HG03025 (cell line): ENCODE results near the gene TRAPPC2L.

Experiments used
- ATAC-seq: cut with Tn5 transposase; IDR thresholded peaks from one replicate; pipeline ENCODE4 v1.9.1; 2021; ENCODE audit warnings: mild to moderate bottlenecking, moderate library complexity; ENCODE audit not compliant: unreplicated experiment, low FRiP score

Gene TRAPPC2L

DNA sequence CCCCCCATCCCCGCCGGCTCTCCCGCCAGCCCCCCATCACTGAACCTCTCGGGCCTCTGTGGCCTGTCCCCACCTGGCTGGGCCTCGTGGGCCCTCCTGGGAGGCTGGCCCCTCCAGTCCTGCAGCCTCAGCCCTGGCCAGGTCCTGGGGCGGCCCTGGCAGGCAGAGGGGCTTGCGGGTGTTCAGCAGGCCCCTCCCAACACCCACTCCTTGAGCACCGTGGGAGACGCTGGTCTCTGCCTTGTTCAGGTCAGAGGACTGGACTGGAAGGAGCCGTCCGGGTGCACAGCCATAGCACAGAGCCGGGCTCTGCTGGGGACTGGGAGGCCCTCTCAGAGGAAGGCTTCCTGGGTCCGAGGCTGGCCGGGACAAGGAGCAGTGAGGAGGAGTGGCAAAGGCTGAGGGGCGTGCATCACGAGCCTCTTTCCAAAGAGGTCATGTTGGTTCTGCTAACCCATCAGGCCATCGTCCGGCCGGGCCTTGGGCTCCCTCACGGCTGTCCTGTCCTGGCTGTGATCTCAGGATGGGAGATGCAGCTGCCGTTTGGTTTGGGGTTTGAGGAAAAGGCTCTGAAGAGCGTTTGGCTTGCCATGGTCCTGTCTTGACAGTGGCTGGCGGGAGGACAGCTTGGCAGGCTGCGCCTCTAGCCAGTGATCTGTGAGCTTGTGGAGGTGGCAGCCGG is 15.9 kb downstream of the TRAPPC2L start:
- ATAC-seq, result no peak

DNA sequence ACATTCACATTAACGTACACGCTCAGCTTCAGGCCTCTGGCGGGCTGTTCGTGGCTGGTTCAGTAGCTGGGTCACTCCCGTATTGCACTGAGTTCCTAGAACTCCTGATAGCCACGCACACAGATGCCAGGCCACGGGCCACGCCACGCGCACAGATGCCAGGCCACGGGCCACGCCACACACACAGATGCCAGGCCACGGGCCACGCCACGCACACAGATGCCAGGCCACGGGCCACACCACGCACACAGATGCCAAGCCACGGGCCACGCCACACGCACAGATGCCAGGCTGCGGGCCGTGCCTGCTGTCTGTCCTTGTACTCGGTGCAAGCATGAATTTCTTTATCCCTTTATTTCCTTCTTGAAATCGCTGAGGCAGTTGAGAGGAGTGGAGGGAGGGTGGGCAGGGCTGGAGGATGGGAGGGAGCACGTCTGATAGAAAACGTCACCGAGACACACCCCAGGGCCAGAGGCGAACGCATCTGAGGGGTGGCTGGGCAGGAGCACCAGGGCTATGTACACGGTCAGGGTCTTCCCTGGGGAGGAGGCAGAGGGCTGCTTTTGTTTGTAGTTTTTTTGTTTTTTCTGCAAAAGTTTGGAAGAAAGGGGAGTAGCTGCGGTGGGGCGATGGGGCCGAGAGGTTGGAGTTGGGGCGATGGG is 18.1 kb downstream of the TRAPPC2L start:
- ATAC-seq, result no peak

DNA sequence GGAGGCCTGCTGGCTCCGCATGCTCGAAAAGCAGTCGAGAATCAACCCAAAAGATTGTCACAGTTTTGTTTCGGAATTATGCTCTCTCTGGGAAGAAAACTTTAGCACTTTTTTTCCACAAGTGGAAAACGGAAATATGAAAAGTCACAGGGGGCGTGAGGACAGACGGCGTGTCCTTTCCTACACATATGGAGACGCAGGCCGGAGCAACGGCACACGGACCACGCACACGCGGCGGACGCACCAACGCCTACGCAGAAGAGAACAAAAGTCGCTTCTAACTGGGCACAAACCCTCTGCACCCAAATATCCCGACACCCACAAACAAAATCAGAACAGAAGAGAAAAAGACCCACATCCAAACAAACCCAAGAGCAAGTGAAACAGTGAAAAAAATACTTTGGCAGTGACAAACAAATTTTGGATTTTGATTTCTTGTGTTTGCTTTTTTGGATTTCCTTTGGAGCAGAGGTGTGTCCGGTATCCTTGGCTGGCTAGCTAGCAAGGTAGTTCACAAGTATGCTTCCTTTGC is 18.8 kb downstream of the TRAPPC2L start:
- no peak for ATAC-seq

DNA sequence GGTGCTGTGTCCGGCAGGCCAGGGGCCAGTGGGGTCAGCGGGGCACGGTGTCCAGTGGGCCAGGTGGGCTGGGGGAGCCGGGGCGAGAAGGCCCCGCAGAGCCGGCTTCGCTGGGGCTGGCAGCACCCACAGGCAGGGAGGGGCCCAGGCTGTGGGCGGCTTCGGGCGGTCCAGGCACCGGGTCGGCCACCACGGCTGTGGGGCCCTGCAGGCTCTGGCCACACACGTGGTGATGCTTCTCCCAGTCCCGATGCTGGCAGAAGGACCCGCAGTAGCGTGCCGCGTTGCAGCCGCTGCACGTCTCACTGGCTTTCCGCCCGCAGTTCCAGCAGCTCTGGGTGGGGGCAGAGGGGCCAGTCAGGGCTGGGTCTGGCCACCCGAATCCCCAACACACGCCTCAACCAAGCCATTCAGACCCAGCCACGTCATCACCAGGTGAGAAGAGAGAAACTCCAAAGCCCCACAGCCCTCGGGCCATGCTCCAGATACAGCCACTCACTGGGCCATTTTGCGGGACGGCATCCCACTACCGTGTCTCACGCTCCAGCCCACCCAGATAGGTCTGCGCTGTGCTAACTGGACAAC is 20.1 kb downstream of the TRAPPC2L start:
- ATAC-seq, result no peak

DNA sequence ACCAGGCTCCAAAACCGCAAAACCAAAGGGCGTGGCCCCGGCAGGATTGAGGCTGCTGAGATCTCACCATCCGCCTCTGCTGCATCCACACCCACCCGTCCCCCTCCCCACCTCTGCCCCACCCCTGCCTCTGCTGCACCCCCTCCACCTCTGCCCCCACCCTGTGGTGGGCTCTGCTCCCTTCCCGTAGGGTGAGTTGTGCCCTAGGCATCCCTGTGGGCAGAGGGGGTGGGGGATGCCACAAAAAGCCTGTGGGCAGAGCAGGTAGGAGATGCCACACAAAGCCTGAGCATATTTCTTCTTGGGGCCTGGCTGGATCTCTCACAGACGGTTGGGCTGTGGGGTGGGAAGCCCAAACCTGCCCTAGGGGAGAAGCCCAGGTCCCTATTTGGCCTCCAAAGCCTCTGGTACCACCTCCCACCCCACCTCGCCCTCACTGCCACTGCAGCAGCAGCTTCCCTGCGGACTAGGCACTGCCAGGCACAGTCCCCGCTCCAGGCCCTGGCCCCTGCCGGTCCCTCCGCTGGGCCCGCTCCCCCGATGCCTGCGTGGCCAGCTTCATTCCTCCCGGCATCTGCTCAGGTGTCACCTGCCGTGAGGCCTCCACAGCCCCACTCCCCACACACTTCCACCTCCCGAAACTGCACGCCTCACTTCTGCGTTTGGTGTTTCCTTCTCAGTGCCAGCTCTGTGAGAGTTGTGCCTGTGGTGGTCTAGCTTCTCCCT is 20.8 kb downstream of the TRAPPC2L start:
- ATAC-seq, result no peak

DNA sequence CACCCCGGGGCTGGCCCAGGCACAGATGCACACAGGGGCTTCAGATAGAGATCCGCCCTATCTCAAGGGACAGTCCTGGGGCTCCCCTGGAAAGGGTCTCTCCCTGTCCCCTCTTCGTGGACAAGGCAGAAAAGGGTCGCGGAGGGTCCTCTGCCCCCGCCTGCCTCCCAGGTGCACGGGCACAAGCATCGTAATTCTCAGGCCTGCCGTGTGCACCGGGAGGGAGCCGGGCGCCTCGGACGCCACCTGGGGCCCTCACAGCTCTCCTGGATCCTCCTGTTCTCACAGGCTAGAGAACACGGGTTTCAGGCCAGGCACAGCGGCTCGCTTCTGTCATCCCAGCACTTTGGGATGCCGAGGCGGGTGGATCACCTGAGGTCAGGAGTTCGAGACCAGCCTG is 21.4 kb downstream of the TRAPPC2L start:
- no peak for ATAC-seq

DNA sequence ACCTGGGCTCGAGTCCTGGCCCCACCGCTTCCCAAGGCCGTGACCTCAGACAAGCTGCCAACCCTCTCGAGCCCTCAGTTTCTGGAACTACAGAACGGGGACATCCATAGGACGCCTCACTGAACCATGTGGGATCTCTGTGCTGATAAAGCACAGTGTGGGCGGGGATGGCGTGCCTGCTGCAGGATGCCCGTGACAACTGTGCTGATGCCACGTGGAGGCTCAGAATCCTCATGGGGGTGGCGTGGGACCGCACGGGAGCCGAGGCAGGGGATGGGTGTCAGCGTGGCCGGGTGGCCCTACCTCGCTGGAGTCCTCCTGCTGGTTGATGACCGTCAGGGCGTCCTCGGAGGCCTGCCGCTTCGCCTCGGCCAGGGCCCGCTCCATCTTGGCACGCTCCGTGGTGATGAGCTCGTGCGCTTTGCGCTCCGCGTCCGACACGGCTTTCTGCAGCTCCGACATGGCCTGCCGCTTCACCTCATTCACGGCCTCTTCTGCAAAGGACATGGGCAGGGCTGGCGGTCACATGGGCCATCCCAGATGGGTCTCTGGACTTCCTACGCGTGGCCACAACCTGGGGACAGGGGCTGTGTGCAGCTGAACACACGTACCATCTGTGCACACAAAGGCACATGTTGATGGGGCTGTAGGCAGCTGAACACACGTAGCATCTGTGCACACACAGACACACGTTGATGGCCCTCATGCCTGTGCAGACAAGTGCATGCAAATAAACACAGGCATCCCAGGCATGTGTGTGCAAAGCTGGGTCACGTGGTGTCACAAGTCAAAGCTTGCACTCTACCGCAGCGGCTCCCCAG is 22.2 kb downstream of the TRAPPC2L start:
- ATAC-seq, result no peak

DNA sequence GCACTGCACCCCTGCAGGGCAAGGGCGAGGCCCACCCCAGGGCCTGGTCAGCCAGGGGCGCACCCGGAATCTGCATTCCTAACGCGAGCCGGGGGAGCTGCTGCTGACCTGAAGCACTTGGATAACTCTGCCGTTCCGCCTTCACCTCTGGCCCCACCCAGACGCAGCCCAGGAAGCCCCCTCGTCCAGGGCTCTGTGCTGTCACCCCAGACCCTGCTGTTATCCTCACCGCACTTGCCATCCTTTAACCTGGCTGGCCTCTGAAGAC is 22.8 kb downstream of the TRAPPC2L start:
- no peak for ATAC-seq

DNA sequence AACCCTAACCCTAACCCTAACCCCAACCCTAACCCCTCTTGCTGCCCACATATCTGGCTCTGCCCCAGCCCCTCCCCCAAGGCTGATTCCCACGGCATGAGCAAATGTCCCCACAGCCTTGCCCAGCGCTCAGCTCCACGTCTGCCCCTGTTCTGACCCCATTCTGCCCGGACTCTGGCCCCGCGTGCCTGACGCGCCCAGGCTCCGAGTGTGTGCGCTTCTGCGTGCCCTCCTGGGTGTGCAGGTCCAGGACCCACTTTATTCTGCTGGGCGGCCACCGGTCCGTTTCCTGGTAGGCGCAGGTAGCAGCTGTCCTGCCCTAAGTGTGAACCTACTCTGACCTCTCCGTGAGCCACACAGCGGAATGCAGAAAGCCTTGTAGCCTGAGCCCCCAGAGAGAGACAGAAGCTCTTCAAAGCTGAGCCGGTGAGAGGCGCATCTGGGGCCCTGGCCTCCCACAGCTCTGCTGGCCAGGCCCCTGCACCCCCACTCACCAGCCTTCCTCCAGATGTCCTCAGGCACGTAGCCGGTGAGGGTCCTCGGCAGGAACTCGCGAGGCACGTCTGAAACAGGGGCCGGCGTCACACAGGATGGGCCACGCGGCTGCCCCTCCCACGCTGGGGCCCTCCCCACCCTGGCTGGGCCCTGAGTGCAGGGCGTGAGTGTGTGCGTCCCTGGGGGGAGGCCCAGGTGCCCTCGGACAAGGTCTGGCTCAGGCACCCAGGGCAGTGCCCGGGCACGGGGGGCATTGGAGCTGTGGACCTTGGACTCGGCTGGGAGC is 23.5 kb downstream of the TRAPPC2L start:
- no peak for ATAC-seq

DNA sequence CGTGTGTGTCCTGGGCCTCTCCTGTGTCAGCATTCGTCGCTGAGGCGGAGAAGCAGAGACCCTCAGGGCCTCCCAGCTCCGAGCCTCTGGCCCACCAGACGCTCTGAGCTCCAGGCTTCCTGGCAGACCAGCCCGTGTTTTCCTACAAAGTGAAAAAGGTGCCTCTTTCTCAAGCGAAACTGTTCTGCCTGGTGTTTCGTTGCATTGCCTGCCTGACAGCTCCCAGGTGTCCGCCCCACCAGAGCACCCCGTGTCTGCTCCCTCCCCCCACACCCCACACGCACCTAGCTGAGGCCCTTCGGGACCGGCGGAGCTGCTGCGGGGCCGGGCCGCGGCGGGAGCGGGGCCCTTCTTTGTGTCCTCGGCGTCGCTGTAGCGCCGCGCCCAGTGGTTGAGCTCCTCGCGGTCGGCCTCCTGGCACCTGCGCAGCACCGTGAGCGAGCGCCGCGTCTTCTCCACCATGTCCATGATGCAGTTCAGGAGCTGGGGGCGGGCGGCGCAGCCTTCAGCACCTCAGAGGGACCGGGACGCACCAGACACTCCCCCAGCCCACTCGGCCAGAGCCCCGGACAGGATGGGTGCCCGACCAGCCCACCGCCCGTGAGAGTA is 24.2 kb downstream of the TRAPPC2L start:
- no peak for ATAC-seq

DNA sequence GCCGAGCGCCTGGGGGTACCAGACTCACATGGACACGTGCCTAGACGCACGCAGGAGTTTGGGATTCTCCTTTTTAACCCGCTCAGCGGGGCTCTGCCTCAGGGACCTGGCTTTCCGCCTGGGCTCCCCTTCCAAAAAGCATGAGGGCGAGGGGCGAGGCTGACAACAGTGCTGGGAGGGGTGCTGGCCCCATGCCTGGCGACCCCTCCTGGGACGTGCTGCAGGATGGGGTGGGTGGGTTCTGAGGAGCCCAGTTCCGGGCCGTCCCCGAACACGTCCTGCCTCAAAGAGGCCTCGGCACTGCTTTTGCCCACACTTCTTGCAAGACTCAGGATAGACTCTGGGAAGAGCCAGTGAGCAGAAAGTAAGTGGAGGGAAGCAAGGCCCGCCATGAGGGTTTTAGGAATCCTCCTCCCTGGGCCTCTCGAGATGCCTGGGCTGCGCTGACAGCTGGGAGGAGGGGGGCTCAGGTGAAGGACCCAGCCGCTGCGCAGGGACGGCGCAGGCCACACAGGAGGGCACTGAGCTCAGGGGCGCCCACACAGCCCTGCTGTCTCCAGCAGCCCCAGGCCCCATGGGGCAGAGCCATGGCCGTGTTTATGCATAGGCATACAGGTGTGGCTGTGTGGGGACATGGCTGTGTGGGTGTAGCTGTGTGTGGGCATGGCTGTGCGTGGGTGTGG is 24.9 kb downstream of the TRAPPC2L start:
- no peak for ATAC-seq

DNA sequence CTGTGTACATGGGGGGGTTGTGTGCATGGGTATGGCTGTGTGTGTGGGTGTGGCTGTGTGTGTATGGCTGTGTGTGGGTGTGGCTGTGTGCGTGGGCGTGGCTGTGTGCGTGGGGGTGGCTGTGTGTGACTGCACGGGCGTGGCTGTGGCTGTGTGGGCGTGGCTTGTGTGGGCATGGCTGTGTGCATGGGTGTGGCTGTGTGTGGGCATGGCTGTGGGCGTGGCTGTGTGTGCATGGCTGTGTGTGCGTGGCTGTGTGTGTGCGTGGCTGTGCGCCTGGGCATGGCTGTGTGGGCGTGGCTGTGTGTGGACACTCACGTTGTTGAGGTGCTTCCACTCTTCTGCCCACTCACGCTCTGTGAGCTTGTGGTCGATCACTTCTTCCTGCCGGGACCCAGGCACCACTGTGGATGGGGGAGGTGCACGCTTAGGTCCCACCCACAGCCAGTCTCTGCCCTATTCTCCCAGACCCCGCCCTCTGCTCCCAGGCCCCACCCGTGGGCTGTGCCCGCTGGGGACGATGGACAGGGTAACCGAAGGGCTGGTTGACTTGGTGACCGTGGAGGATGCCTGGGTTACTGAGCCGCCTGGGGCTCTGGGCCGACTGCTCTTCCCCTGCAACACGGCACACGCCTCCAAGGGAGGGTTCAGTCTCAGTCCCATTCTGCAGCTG is 25.6 kb downstream of the TRAPPC2L start:
- no peak for ATAC-seq

DNA sequence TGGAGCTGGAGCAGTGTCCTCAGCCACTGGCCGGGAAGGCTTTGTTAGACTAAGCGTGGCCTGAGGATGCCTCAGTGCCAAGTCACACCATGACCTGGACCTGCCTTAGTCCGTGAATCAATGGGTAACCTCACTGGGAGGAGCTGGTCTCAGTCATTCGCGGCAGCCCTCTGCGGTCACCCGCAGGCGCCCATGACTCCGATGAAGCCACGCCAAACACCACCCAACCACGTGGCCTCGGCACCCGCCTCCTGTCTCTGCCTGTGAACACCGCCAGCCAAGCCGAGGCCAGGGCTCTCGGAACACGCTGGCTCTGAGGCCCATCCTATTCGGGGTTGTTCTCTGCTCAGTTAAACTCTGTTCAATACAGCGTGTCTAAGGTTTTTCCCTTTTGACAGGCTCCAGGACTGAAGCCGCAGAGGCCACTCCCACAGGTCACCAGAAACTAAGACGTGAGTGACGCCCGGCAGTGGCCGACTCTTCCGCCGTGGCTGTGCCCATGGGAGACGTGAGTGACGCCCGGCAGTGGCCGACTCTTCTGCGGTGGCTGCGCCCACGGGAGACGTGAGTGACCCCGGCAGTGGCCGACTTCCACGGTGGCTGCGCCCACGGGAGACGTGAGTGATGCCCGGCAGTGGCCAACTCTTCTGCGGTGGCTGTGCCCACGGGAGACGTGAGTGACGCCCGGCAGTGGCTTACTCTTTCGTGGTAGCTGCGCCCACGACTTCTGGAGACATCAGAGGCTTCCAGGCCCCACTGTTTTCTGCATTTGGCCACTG is 26.4 kb downstream of the TRAPPC2L start:
- ATAC-seq, result no peak

DNA sequence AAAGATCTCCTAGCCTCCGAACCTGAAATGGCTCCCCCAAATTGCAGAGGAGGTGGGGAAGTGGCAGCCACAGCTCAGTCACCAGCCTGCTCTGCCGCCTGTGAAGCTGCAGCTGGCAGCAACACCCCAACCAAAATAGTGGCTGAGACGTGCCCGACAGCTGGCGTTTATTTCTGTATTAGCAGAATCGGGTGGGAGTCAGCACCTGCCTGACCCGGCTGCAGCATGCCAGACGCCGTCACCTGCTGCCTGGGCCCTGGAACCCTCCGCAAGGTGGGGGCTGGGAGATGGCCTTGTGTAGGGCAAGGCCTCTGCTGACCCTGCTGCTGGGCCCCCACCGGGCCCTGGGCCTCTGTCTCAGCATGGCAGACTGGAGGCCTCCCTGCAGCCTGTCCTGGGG is 27.0 kb downstream of the TRAPPC2L start:
- ATAC-seq, result no peak

DNA sequence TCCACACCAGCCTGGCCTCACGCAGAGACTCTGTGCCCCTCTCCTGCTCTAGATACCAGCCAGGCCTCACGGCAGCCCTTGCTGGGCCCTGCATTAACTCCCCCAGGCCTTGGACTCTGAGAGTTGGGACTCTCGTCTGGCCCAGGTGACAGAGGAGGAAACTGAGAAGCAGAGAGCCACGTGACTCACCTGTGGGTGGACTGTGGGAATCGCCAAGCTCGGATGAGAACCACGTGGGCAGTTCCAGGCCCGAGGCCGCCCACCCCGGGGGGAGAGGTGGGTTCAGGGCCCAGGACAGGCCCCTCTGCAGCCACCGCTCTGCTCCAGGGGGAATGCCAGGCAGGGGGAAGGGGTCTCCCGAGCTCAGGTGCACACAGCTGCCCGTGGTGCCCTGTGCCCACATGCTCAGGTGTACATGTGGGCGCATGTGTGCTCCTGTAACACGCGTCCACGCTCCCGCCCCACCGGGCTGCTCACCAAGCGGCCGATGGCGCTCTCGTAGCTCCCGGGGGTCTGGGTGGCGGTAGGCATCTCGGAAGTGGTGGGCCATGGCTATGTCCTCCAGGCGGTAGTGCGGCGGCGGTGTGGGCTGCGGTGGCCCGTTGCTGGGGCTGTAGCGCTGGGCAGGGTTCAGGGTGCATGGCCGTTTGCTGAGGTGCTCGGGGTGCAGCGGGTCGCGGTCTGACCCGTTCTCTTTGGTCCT is 27.8 kb downstream of the TRAPPC2L start:
- no peak for ATAC-seq

DNA sequence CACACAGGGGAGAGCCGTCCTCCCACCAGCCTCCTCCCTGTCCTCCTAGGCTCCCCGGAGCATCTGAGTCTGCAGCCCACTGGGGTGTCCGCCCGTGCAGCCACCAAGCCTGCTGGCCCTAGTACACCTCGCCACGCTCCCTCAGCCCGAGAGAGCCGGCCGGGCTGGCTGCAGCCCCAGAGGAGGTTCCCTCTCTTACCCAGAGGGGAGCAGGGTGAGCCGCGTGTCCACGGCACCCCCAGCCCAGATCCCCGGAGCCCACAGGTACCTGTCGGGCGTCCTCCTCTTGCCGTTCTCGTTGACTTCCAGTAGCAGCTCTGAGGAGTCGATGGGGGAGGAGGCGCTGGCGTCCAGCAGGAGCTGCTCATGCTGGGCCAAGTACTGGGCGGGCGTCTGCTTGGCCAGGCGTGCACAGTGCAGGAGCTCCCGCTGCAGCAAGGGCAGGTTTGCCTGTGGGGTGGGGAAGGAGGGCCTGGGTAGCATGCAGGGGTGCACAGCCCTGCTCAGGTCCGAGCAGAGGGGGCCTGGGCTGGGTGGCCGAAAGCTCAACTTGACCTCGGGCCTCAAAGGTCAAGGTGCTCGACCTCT is 28.9 kb downstream of the TRAPPC2L start:
- no peak for ATAC-seq

DNA sequence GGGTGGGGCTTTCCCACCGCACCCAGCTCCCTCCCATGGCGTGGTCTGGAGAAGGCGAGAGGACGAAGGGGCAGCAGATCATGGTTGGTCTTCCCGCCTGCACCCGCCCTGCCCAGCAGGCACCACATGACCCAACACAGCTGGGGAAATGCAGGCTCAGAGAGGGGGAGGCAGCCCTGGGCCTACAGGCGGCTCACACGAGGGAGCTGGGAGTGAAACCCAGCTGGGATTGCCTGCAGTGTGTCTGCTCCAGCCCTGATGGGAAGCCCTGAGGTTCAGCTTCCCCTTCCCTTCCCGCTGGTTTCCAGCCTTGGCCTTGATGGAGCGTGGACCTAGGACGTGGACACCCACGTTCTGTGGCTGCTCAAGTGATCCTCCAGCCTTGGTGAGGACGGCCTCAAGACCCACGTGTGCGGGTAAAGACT is 29.5 kb downstream of the TRAPPC2L start:
- no peak for ATAC-seq
